Measurements from ENCODE around the gene FOXL2NB.

The FOXL2NB gene

DNA sequence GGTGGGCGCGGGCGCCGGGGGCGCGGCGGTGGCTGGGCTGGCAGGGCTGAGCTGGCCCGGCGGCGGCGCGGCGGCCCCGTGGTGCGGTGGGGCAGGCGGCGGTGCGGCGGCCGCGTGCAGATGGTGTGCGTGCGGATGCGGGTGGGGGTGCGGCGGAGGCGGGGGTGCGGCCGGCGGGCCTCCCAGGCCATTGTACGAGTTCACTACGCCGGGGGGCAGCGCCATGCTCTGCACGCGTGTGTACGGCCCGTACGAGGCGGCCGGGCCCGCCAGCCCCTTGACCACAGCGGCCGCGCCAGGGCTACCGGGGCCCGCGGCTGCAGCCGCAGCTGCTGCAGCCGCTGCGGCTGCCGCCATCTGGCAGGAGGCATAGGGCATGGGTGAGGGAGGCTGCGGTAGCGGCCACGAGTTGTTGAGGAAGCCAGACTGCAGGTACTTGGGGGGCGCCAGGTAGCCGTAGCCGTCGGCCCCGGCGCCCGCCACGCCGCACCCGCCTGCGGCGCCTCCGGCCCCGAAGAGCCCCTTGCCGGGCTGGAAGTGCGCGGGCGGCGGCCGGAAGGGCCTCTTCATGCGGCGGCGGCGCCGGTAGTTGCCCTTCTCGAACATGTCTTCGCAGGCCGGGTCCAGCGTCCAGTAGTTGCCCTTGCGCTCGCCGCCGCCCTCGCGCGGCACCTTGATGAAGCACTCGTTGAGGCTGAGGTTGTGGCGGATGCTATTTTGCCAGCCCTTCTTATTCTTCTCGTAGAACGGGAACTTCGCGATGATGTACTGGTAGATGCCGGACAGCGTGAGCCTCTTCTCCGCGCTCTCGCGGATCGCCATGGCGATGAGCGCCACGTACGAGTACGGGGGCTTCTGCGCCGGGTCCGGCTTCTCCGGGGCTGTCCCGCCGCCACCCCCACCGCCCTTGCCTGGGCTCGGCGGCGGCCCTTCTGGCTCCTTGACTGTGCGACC lies 1.0 kb upstream of the FOXL2NB start:
- DNase-seq, result no peak

DNA sequence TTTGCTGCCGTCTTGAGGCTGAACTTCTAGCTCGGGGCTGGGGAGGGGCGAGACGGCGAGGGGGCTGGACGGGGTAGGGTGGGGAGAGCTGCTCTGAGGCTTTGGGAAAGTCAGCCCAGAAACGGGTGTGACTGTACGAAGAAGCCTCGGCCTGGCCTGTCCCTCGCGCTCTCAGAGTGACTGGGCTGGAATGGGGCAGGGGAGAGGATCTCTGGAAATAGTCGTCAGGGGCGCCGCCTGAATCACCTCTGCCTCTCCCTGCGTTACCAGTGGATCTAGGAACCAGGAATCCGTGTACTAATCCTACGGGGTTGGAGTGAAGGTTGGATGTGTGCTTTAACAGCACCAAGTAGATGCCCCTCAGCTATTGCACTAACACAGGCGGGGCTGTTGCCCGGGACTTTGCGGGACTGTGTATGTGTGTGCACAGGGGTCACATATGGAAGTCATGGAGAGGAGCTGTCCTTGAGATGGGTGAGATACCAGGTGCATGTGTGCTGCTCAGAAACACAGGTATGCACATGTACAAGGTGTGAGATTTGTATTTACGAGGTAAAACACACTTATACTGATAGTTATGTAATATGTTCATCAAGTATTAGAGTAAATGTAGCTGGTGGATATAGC lies 591 bp downstream of the FOXL2NB start:
- DNase-seq, result no peak

DNA sequence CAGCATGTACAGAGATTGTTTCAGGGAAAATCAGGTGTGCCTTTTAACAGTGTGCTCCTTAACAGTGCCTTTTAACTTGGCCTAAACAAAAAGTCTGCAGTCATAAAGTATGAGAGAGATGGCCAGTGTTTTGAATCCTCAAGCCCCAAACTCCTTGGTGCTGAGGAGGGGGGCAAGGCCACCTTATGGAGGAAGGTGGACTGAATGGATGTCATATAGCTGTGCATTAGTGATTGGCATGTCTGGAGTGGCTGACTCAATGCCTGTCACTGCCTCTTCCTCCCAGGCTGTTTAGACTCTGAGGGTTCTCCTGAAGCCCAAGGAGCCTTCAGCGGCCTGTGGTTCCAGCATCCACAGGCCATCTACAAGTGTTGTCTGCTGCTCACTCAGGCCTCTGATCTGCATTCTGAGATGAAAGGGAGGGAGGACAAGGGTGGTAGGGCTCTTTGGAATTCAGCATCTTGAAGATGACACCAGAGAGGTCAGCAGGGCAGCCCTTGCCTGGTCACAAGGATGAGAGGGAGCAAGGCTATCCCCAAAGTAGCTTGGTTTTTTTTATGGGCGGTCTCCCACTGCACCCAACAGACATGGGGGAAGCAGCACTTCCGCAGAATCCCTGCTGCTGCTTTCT lies 1.5 kb downstream of the FOXL2NB start:
- no peak for DNase-seq

DNA sequence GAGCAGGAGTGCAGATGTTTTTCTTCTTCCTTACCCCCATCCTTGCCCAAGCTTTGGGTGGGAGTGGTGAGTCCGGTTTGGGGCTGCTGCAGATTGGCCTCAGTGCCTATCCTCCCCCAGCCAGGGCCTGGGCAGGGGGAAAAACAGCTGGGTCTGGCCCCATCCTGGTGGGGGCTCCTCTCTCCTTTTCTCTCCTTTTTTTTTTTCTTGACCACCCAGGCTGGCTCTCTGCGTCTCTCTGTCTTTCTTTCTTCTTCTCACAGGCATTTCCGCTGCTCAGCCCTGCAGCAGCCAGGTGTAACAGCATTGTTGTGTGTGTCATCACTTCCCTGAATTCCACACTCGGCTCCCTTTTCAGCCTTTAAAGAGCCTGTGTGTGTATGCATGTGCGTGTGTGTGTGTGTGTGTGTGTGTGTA lies 2.0 kb downstream of the FOXL2NB start:
- DNase-seq, result no peak

DNA sequence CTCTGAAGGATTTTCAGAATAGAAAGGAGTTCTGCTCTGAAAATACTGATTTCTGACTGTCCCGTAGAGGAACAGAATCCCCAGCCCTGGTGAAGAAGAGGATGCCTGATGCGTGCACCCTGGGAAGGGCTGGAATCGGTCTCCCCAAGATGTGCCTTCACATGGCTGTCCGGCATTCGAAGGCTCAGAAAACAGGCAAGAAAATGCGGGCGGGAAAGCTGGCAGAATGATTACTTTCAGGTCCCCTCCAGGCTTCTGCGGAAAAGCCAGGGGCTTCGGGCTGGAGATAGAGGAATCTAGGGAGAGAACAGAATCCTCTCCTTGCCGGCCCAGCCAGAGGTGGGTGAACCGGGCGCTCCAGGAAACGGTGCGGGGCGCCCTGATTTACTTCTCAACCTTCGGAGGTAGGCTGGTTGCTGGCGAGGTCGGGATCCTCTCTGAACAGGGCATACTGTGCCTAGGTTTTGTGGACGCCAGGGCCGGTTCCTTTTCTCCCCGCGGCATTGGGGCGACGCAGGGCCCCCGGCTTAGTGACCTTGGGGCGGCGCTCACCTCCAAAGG lies 2.5 kb downstream of the FOXL2NB start:
- DNase-seq, result no peak

DNA sequence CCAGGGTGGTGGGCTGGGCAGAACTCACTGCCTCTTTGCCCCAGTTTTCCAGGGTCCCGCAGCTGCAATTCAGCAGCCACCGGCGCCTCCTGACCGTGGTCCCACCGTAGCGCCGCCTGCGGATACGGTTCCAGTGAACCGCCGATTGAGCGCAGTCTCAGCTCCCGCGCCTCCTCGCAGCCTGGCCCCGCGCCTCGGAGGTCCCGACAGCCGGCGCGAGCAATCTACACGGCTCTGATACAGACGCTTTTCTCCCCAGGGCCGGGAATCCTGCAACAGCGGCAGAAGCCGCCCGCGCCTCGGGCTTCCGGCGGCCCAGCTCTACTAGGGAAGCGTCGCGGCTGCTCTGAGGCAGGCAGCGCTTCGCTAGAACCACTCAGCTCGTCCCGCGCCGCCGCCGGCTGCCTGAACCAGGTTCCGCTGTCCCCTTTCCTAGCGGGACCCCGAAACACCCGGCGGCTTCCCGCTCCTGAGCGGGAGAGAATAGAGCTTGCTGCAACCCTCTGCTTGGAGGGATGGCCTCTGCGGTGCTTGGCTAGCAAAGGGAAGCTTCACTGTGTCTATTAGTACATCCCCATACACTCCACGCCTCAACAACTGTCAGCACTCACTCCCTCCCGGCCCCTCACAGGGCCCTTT lies 3.1 kb downstream of the FOXL2NB start:
- no peak for DNase-seq

DNA sequence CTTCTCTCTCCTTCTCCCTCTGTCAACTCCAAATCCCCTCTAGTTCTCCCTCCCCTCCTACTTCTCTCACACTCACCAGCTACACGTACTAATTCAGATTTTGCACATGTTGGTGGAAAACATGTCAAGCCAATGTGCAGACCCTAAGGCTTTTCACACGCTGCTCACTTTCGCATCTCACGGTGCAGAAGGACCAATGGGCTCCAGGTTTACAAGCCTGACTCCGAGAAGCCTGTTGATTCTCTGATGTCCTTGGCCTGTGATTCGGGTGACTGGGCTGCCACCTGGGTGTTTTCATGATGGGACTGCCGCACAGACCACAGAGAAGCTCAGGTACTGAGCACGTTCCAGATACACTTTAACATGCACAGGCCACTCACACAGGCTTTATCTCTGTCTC lies 3.7 kb downstream of the FOXL2NB start:
- no peak for DNase-seq

DNA sequence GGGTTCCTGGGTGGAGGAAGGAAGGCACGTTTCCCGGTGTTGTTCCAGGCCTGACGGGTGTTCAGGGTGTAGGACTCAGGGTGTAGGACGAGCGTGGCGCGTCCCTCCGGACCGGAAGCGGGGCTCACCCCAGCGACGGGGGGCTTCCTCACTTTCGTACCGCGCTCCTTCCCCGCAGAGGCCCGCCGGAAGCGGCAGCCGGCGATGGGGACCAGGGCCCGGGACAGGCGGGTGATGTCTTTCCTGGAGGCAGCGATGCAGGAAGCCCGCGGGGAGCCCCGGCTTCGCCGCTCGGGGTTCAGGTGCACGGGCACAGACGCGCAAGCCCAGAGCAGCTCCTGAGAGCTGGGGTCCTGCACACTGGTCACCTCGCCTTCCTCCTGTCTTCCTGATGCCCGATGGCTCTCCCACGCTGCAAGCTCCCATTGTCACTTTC lies 13.4 kb downstream of the FOXL2NB start:
- DNase-seq, result no peak

DNA sequence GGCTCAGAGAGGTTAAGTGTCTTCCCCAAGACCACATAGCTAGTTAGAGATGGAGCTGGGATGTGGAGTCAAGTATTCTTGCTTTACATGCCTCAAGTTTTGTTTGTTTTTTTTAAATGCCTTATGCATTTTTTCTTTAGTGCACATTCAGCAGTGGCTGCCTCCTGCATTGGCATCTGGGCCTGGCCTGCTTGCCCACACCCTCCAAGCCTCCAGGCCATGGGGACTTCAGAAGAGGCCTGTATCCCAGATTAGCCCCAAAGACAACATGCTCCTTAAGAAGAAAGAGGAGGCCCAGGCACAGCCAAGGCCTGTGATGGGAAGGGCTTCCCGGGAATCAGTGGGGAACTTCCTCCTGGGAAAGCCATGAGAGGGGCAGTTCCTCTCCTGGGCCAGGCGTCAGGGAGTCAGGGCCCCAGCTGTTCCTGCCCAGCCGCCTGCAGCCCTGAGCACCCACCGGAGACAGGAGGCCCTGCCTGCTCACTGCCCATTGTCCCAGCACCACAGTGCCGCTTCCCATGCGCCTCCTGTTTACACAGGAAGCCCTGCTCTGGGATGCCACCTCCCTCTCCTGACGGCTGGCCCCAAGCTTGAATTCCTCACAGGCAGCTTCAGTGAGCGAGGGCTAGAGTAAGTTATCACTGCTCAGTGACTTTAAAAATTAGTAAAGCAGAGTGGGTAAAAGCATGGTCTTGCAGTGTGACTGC lies 16.0 kb downstream of the FOXL2NB start:
- no peak for DNase-seq

DNA sequence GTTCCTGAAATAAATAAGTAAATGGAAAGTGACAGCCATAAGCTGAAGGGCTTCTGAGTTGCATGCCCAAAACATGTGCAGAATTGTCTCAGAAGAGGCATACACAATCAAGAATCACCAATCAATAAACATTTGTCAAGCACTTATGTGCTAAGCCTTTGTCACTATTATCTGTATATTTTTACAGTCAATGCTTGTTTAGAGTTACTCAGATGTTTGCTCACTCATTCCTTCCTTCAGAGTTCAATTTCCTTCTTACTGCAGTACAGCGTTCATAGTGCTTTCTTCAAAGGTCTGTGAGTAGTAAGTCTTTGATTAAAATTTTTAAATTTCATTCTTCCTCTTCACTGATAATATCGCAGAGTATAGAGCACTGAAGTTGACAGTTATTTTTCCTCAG lies 17.2 kb downstream of the FOXL2NB start:
- no peak for DNase-seq

DNA sequence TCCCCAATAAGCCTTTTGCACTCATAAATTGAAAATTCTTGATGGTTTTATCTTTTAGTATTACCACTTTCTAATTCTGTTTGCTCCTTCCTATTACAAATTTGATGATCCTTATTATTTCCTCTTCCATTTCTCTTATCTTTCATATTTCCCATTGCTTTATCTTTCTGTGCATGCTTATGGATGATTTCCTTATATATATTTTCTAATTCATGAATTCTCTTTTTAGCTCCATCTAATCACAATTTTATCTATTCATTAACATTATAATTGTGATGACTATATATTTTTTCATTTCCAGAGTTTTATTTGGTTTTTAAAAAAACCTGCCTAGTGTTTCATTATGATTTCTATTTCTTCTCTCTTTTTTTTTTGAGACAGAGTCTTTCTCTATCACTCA lies 17.9 kb downstream of the FOXL2NB start:
- DNase-seq, result no peak

DNA sequence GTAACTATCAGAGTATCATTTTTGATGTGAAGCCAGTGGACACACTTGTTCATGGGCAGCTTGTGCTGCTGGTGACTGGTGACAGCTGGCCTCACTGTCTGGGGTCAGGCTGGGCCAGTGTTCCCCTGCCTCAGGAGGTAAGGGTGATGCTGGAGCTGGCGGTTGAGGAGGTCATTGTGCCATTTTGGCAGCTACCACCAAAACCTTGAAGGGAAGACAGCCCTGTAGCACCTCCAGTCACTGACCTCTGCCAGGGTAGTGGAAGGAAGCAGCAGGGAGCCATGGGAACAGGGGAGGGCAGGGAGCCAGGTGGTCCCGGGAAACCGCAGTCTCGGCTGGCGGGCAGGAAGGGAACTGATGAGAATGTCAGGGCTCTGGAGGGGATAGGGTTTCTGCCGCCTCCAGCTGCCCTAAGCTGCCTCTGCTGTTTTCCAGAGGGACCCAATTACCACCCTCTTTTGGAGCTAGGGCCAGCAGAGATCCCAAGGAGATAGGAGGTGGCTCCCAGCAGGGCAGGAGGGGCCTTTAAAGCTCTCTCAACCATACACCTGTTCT lies 24.8 kb downstream of the FOXL2NB start:
- DNase-seq, result no peak

DNA sequence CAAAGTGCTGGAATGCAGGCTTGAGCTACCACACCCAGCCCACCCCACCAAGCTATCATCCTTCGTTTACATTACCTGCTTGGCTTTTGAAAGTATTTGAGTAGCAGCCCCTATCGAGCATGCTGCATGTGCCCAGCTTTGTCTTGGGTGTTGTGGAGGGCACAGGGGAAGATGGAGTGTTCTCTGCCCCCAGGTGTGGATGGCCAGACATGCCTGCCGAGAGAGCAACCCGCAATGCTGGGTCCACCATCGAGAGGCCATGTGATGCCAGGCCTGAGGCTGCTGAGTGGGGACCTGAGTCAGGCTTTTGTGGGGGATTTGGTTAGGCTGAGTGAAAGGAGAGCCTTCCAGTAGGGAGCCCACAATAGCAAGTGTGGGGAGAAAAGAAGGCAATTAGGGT lies 25.9 kb downstream of the FOXL2NB start:
- DNase-seq, result no peak

DNA sequence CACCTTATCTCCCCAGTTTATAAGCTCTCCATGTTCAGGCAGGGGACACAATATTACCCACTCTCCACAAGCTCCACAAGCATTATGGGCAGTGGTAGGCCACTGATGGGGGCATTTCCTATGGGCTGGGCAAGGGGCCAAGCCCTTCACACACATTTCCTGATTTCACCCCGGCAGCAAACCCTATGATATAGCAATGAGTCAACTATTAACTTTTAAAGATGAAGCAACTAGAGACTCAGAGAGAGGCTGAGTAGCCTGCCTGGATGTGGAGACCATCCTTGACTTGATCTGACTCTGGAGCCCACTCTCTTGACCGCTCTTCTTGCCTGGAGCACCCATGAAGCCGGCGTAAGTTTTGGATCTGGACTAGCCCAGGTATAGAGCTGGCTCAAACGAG lies 27.4 kb downstream of the FOXL2NB start:
- no peak for DNase-seq

DNA sequence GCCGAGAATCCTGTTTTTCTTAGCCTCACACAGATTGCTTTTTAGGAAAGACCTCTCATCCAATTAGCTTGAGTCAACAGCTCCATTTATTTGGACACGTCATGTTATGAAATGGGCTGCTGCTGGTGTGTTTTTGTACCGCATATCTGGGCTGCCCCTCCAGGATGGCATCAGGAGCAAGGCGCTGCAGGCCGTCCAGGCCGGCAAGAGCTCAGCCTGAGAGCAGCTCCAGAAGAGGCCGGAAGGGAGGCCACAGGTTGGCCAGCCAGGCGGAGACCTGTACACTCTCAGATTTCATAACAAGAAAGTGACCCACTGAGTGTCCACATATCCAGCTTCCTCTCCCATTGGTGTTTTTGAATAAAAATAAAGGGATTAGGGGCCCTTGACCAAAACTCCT lies 28.3 kb downstream of the FOXL2NB start:
- DNase-seq, result no peak

DNA sequence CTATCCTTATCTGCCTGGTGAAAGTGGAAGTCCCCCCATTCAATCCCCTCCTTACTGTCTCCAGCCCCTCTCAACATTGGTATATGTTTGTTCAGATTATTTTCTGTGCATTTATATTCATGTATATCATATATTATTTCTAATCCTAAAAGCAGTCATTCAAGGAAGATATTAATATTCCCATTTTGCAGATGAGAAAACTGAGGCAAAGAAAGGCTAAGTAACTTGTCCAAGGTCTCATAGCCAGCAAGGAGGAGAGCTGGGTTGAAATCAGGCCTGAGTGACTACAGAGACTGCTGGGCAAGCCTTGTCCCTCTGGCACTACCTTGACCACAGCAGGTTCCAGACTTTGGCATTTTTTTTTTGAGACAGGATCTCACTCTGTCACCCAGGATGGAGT lies 29.0 kb downstream of the FOXL2NB start:
- DNase-seq, result no peak

DNA sequence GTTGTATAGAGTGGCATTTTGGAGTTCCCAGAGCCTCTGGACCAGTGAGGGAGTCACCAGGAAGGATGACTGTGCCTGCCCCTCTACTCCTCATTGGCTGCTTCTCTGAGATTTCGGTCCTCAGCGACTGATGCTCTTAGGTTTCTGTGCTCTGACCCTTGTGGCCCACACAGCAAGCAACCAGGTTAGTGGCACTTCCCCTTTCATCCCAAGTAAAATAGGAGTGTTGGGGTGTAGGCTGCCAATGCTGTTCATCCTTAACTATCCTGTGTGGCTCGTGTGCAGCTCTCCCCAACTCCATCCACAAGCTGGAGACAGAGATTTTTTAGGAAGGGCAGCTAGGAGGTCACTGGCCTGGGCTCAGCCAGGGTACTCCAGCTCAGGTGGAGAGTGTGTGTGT lies 37.8 kb downstream of the FOXL2NB start:
- no peak for DNase-seq

DNA sequence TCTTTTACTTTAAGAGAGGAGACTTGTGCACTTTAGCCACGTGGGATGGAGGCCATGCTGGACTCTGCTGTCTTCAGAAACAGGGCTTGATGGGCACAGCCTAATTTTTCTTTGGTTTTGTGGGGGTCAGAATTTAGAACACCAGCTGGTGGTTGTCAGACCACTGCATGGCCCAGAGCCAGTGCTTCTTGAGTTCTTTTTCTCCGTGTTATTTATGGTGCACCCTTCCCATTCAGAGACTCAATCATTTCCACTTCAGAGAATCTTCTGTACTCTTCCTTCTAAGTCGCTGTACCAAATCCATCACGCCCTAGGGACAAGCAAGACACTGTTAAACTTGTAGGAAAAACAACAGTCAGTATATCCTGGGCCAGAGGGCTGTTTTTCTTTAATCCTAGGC lies 38.9 kb downstream of the FOXL2NB start:
- no peak for DNase-seq

DNA sequence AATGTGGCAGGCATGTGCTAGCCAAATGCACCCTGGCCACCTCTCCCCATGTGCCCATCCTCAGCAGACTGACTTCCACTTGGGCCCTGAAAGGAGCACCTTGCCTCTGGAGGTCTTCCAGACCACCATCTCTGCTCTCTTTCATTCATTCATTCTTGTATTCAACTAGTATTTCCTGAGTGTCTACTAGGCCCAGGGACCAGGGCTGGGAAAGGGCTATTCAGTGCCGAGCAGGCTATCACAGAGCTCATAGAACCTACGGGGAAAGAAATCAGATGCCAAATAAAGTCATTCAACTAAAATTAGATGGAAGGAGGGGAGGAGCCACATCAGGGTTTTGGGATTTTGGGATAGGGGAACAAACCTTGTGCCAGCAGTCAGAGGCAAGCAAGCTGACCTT lies 40.2 kb downstream of the FOXL2NB start:
- no peak for DNase-seq

DNA sequence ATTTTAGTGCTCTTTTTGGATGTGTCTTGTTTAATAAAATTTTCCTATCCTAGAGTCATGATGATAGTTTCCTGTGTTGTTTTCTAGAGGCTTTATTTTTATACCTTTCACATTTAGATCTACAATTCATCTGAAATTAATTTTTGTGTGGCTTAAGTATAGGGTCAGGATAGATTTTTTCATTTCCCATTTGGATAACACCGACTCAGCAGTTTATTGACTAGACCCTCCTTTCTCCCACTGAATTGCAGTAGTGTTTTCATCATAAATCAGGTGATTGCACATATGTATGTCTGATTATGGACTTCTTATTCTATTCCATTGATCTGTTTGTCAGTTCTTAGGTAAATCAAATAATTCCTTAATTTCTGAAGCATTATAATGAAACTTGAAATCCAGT lies 48.7 kb downstream of the FOXL2NB start:
- no peak for DNase-seq
